Mesendoderm (in vitro differentiated cells): ENCODE results near the gene WDR33.

Experiments used
- DNase-seq: peaks from one replicate; pipeline ENCODE4 v3.0.0; 2013
- H2AK5ac ChIP-seq: 2 replicates; pipeline ENCODE4 v1.6.1; 2013; ENCODE audit warnings: low read length, inconsistent platforms
- H2BK120ac ChIP-seq: 2 replicates; pipeline ENCODE4 v1.6.1; 2013; ENCODE audit warnings: low read depth, mild to moderate bottlenecking, low read length, moderate library complexity, mixed read lengths
- H2BK15ac ChIP-seq: replicated peaks from 2 replicates; pipeline ENCODE4 v1.6.1; 2013; ENCODE audit warnings: low read depth, mild to moderate bottlenecking, moderate library complexity
- H2BK5ac ChIP-seq: 2 replicates; pipeline ENCODE4 v1.6.1; 2013; ENCODE audit warnings: low read length, inconsistent platforms
- H3K18ac ChIP-seq: 2 replicates; pipeline ENCODE4 v1.6.1; 2013; ENCODE audit warnings: mild to moderate bottlenecking, low read length, mixed read lengths
- H3K23ac ChIP-seq: one replicate; pipeline ENCODE4 v1.6.1; 2013; ENCODE audit warnings: low read length
- H3K27ac ChIP-seq: 2 replicates; pipeline ENCODE4 v1.5.1; 2013; ENCODE audit warnings: low read depth, mild to moderate bottlenecking, inconsistent platforms, low read length, moderate library complexity
- H3K27me3 ChIP-seq: 2 replicates; pipeline ENCODE4 v1.6.1; 2013; ENCODE audit warnings: low read length, control low read depth, mild to moderate bottlenecking, inconsistent platforms; ENCODE audit not compliant: insufficient read depth, poor library complexity
- H3K36me3 ChIP-seq: 2 replicates; pipeline ENCODE4 v1.6.1; 2013; ENCODE audit warnings: low read length, inconsistent platforms; ENCODE audit not compliant: control insufficient read depth, insufficient read depth
- H3K4ac ChIP-seq: one replicate; pipeline ENCODE4 v1.6.1; 2013; ENCODE audit warnings: low read depth, mild to moderate bottlenecking, low read length, moderate library complexity
- H3K4me1 ChIP-seq: 2 replicates; pipeline ENCODE4 v1.6.1; 2013; ENCODE audit warnings: low read depth, low read length, inconsistent platforms; ENCODE audit not compliant: control insufficient read depth
- H3K4me2 ChIP-seq: 2 replicates; pipeline ENCODE4 v1.6.1; 2013; ENCODE audit warnings: low read length
- H3K4me3 ChIP-seq: 2 replicates; pipeline ENCODE4 v1.5.1; 2013; ENCODE audit warnings: mild to moderate bottlenecking, low read length
- H3K56ac ChIP-seq: one replicate; pipeline ENCODE4 v1.6.1; 2013; ENCODE audit warnings: low read length
- H3K79me1 ChIP-seq: 2 replicates; pipeline ENCODE4 v1.6.1; 2013; ENCODE audit warnings: low read length, inconsistent platforms
- H3K79me2 ChIP-seq: 2 replicates; pipeline ENCODE4 v1.6.1; 2013; ENCODE audit warnings: mild to moderate bottlenecking, low read length; ENCODE audit not compliant: control insufficient read depth, insufficient read depth
- H3K9ac ChIP-seq: 2 replicates; pipeline ENCODE4 v1.6.1; 2013; ENCODE audit warnings: low read length, inconsistent platforms
- H4K5ac ChIP-seq: one replicate; pipeline ENCODE4 v1.6.1; 2013; ENCODE audit warnings: low read length
- H4K8ac ChIP-seq: one replicate; pipeline ENCODE4 v1.6.1; 2013; ENCODE audit warnings: low read depth, mild to moderate bottlenecking, control low read depth, low read length, moderate library complexity
- WGBS: extraction: QIAGEN DNeasy Blood & Tissue Kit; methylation state at CpG from one replicate; pipeline ENCODE4 v1.1.7; 2013; ENCODE audit warnings: low lambda C conversion rate, missing lambda C conversion rate; ENCODE audit not compliant: insufficient coverage; ENCODE audit errors: extremely low coverage; 5-methylcytosine and 5-hydroxymethylcytosine counted together

Gene WDR33

DNA sequence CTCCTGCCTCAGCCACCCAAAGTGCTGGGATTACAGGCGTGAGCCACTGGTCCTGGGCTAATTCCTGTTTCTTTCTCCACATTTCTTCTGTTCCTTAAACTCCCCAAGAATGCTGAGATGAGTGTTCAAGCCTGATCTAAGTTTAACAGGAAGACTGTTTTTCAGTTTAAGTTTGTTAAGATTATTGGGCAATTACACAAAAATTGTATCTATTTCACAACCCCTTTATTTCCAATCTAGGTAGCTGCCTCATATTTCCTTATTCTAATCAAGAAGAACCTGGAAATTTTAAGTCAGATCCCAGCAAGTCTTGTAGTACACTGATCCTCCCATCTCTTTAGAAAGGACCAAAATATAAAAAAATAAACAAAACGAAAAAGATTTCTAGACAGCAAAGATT lies 98.0 kb downstream of the WDR33 start:
- no peaks in the 10 kb centered on the region for H3K79me2 ChIP-seq
- WGBS = no CpG with 5 or more reads among the region's 2 CpGs
- H3K56ac ChIP-seq = no peak overlapping the region
- no peak for DNase-seq
- H2BK5ac ChIP-seq = no peak overlapping the region
- H3K4ac ChIP-seq = no peak overlapping the region
- no peak overlapping the region for H3K4me3 ChIP-seq
- H4K8ac ChIP-seq = no peak overlapping the region
- peaks cover 19% of the 10 kb centered on the region for H3K36me3 ChIP-seq
- no peaks in the 10 kb centered on the region for H3K27me3 ChIP-seq
- H3K79me1 ChIP-seq = peaks cover 1% of the 10 kb centered on the region
- H3K23ac ChIP-seq = no peak overlapping the region
- H3K4me2 ChIP-seq = no peak overlapping the region
- H3K27ac ChIP-seq = no peak overlapping the region
- no peak overlapping the region for H2AK5ac ChIP-seq
- no peak overlapping the region for H4K5ac ChIP-seq
- H2BK120ac ChIP-seq = no peak overlapping the region
- H3K4me1 ChIP-seq = no peaks in the 10 kb centered on the region
- no peak overlapping the region for H2BK15ac ChIP-seq
- no peak overlapping the region for H3K9ac ChIP-seq
- H3K18ac ChIP-seq = no peak overlapping the region

DNA sequence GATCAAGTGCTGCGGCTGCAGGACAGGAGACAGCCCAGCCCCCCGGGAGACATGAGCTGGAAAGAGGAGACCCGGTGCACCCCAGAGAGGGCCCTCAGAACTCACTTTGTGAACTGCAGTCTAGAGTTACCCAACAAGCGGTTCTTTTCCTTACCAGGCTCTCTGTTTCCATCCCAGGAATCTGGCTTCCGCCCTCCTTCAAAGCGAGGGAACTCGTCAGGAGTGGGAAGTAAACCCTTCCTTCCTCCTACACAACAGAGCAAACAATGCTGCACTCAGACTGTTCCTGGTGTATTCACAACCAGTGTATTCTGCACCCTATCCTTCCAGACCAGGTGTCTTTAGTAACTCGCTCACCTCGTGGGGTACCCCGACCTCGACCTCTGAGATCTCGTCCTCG lies 101.6 kb downstream of the WDR33 start:
- no peak overlapping the region for H3K4me3 ChIP-seq
- H3K79me2 ChIP-seq = no peaks in the 10 kb centered on the region
- WGBS = no CpG with 5 or more reads among the region's 13 CpGs
- no peak overlapping the region for H3K9ac ChIP-seq
- no peaks in the 10 kb centered on the region for H3K27me3 ChIP-seq
- no peak overlapping the region for H3K4ac ChIP-seq
- no peak overlapping the region for H2BK120ac ChIP-seq
- H3K18ac ChIP-seq = no peak overlapping the region
- H3K27ac ChIP-seq = no peak overlapping the region
- no peaks in the 10 kb centered on the region for H3K4me1 ChIP-seq
- no peak overlapping the region for H3K56ac ChIP-seq
- H2BK5ac ChIP-seq = no peak overlapping the region
- H4K5ac ChIP-seq = no peak overlapping the region
- peaks cover 4% of the 10 kb centered on the region for H3K79me1 ChIP-seq
- H3K23ac ChIP-seq = no peak overlapping the region
- DNase-seq = no peak
- no peak overlapping the region for H4K8ac ChIP-seq
- no peak overlapping the region for H3K4me2 ChIP-seq
- no peak overlapping the region for H2BK15ac ChIP-seq
- H2AK5ac ChIP-seq = no peak overlapping the region
- H3K36me3 ChIP-seq = peaks cover 15% of the 10 kb centered on the region

DNA sequence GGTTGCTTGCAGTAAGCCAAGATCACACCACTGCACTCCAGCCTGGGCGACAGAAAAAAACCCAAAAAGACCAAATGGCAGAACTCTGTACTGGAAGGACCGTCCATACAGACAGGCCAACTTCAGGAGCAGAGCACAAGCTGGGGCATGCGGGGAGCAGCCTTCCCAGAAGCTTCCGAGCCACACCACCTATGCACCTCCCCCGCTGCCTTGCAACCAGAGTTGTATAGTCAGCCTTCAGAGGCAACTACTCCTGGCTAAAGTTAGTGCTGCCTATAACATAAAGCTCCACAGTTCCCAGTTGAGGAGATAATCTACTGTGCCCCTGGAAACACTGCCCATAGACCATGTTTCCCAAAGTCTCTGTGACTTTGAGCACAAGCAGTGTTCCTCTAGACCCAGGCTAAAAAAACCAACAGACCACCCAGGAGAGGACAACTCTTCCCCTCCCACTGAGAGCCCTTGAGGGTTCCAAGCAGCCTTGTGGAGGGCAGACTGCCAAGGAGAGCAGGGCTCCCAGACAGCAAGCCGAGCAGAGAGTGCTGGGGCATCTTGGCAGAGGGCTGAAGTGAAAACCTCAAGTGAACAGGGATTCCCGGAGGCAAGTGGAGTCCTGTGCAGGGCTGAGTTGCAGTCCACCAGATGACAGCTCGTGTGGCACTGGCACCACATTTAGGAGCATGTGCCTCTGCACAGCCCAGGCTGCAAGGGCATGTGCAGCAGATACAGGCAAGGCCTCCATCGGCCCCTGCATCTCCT lies 102.9 kb downstream of the WDR33 start:
- no peak overlapping the region for H3K18ac ChIP-seq
- H3K79me1 ChIP-seq = peaks cover 5% of the 10 kb centered on the region
- H3K4me1 ChIP-seq = no peaks in the 10 kb centered on the region
- no peak overlapping the region for H3K23ac ChIP-seq
- H2BK120ac ChIP-seq = no peak overlapping the region
- WGBS = no CpG with 5 or more reads among the region's 9 CpGs
- no peak overlapping the region for H4K5ac ChIP-seq
- H2BK5ac ChIP-seq = no peak overlapping the region
- H2BK15ac ChIP-seq = no peak overlapping the region
- H3K56ac ChIP-seq = no peak overlapping the region
- H3K27me3 ChIP-seq = no peaks in the 10 kb centered on the region
- H3K9ac ChIP-seq = no peak overlapping the region
- no peak overlapping the region for H3K4me2 ChIP-seq
- H3K4me3 ChIP-seq = no peak overlapping the region
- H3K79me2 ChIP-seq = peaks cover 2% of the 10 kb centered on the region
- H3K4ac ChIP-seq = no peak overlapping the region
- no peak overlapping the region for H3K27ac ChIP-seq
- DNase-seq = no peak
- no peak overlapping the region for H4K8ac ChIP-seq
- H3K36me3 ChIP-seq = peaks cover 13% of the 10 kb centered on the region
- no peak overlapping the region for H2AK5ac ChIP-seq

DNA sequence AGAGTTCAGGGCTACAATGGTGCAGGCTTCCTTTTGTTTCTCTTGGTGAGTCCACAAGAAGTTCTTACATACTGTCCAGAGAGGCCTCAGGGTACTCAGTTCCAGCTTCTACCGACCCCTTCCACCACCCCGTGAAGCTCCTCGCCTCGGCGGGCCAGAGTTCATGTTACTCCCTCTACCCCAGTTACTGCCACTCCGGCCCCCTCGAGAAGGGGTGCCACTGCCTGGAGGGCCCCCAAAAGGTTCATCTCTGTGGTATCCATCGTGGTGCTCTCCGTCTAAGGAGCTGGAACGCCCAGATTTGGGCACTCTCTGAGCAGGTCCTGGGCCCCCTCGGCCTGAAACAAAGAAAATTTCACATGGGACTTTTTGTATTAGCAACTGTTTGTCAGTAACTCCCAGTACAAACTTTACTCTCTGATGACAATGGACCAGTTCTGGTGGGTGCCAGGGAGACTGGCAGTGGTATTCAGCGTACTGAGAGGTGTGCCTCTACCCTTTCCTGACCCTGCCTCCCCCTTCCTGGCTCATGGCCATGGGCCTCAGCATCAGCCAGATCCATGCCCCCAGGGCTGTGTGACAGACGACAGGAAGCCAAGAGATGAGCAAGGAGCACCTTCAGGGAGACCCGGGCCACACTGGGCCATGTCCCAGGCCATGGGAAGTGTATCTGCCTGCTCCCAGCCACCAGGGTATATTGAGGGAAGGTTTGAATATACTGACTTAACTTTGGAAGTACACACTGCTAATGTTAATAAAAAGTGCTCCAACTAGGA lies 104.6 kb downstream of the WDR33 start:
- H3K27ac ChIP-seq = no peak overlapping the region
- H2BK5ac ChIP-seq = no peak overlapping the region
- peak; percentile 42 for DNase-seq
- no peak overlapping the region for H3K4ac ChIP-seq
- H3K79me2 ChIP-seq = peaks cover 2% of the 10 kb centered on the region
- H3K23ac ChIP-seq = no peak overlapping the region
- no peaks in the 10 kb centered on the region for H3K4me1 ChIP-seq
- no peak overlapping the region for H2BK120ac ChIP-seq
- peaks cover 13% of the 10 kb centered on the region for H3K36me3 ChIP-seq
- no peak overlapping the region for H2BK15ac ChIP-seq
- H3K4me2 ChIP-seq = no peak overlapping the region
- H2AK5ac ChIP-seq = no peak overlapping the region
- H3K4me3 ChIP-seq = no peak overlapping the region
- H3K79me1 ChIP-seq = peaks cover 6% of the 10 kb centered on the region
- H3K56ac ChIP-seq = no peak overlapping the region
- no peak overlapping the region for H3K18ac ChIP-seq
- no peak overlapping the region for H4K5ac ChIP-seq
- no peak overlapping the region for H3K9ac ChIP-seq
- no peak overlapping the region for H4K8ac ChIP-seq
- H3K27me3 ChIP-seq = no peaks in the 10 kb centered on the region
- WGBS = no CpG with 5 or more reads among the region's 14 CpGs

DNA sequence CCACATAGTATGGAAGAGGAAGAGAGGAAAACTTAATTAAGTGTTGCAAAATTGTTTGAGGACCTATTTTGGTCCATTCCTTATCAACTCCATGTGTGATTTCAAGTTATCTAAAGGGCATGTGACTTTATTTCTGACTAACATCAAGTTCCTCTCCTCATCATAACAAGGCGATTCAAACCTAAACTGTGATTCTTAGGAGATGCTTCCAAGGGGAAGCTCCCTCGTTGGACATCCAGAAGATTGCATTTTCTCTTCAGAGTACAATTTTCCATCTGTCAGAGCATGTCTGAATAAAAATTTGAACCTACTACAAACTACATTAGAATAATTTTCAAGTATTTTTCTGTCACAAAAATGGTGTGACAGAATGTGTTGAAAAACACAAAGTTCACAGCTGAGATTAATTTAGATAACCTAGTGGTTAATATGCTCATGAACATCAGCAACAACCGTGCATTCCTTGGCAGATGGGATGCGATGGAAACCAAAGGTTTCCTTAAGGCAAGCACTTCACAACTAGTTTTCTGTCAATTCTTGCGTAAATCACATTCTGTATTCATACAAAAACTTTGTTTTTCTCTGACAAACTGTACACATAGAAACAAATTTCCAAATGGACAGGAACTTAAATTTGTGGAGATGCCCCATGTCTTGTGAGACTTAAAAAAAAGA lies 105.4 kb downstream of the WDR33 start:
- no peak for DNase-seq
- H2AK5ac ChIP-seq = no peak overlapping the region
- peaks cover 13% of the 10 kb centered on the region for H3K36me3 ChIP-seq
- no peak overlapping the region for H3K27ac ChIP-seq
- H3K56ac ChIP-seq = no peak overlapping the region
- no peak overlapping the region for H3K18ac ChIP-seq
- H3K79me1 ChIP-seq = peaks cover 6% of the 10 kb centered on the region
- no CpG with 5 or more reads among the region's 5 CpGs for WGBS
- no peak overlapping the region for H3K4ac ChIP-seq
- no peak overlapping the region for H3K4me2 ChIP-seq
- H4K8ac ChIP-seq = no peak overlapping the region
- no peak overlapping the region for H3K9ac ChIP-seq
- H2BK120ac ChIP-seq = no peak overlapping the region
- H2BK5ac ChIP-seq = no peak overlapping the region
- no peak overlapping the region for H2BK15ac ChIP-seq
- H3K27me3 ChIP-seq = no peaks in the 10 kb centered on the region
- H3K4me3 ChIP-seq = no peak overlapping the region
- no peak overlapping the region for H3K23ac ChIP-seq
- H4K5ac ChIP-seq = no peak overlapping the region
- peaks cover 2% of the 10 kb centered on the region for H3K79me2 ChIP-seq
- no peaks in the 10 kb centered on the region for H3K4me1 ChIP-seq
